Esophagus muscularis mucosa (tissue), 4 donors: ENCODE results near the gene DAG1. TPM values are rescaled to one million over a fixed set of nuclear protein-coding genes. Genes with fewer than 3 reads are reported as not detected.

Experiments used
- DNase-seq: peaks from one replicate; pipeline ENCODE4 v3.0.0-alpha.2; 2017; ENCODE audit errors: extremely low spot score
- H3K27ac ChIP-seq, 4 donors: fragments of 200-600 bp; sonication (generic); replicated peaks in 1 of 4; 1 replicate in 3 of 4; 2 replicates in 1 of 4; pipeline ENCODE4 v1.5.1; 2016 to 2019; ENCODE audit warnings: mild to moderate bottlenecking in 1 of 4
- H3K27me3 ChIP-seq, 4 donors: fragments of 200-600 bp; sonication (generic); one replicate each; pipeline versions ENCODE4 v1.5.1 to v1.6.0; 2016 to 2019
- H3K36me3 ChIP-seq, 4 donors: fragments of 200-600 bp; sonication (generic); one replicate each; pipeline ENCODE4 v1.5.1; 2016 to 2019
- H3K4me1 ChIP-seq, 4 donors: fragments of 200-600 bp; sonication (generic); one replicate each; pipeline ENCODE4 v1.5.1; 2016 to 2019
- H3K4me3 ChIP-seq, 4 donors: fragments of 200-600 bp; sonication (generic); 1 replicate in 2 of 4; 2 replicates in 2 of 4; pipeline ENCODE4 v1.5.1; 2016 to 2019; ENCODE audit warnings: mild to moderate bottlenecking in 4 of 4, moderate library complexity in 1 of 4
- H3K9me3 ChIP-seq, 4 donors: fragments of 200-600 bp; sonication (generic); 1 replicate in 3 of 4; 2 replicates in 1 of 4; pipeline ENCODE4 v1.5.1; 2016 to 2019
- CTCF ChIP-seq, 3 experiments: fragments of 200-600 bp in 2 of 3; fragments of 450-650 bp in 1 of 3; sonication (generic) in 2 of 3; IDR thresholded peaks; one replicate each; pipeline ENCODE4 v1.5.1; 2017 to 2019; ENCODE audit warnings: antibody characterized with exemption in 3 of 3, mild to moderate bottlenecking in 2 of 3, moderate library complexity in 1 of 3
- EP300 ChIP-seq: sonication (generic); formaldehyde crosslinking; IDR thresholded peaks from one replicate; pipeline ENCODE4 v1.6.1; 2017; ENCODE audit warnings: antibody characterized with exemption
- POLR2A ChIP-seq: fragments of 450-650 bp; IDR thresholded peaks from one replicate; pipeline ENCODE4 v1.6.1; 2017; ENCODE audit warnings: antibody characterized with exemption, moderate library complexity, mild to moderate bottlenecking, low read depth
- POLR2AphosphoS5 ChIP-seq, 2 donors: sonication (generic); formaldehyde crosslinking; IDR thresholded peaks; one replicate each; pipeline ENCODE4 v1.6.1; 2017; ENCODE audit warnings: antibody characterized with exemption in 2 of 2
- WGBS: methylation state at CpG from one replicate; pipeline ENCODE4 v1.1.5; 2018; 5-methylcytosine and 5-hydroxymethylcytosine counted together
- intact Hi-C: fragments of 100-400 bp; cut with DNase I; formaldehyde crosslinking; loops from one replicate; pipeline ENCODE4 v1.15.1; 2023
- total RNA-seq, 4 donors: library from RNA; depleted of rRNA; stranded (reverse); fragments of >200 nt; gene quantifications; one replicate each; pipeline versions ENCODE4 v1.1.0 to v1.2.1, GENCODE V29; 2016

Gene DAG1
- total RNA-seq, 4 donors from 2014 or later, result 89.3 to 190 (median 135) TPM

- no peaks in the 10 kb centered on the region for H3K36me3 ChIP-seq
- peaks cover 24 to 62% (median 50%) of the 10 kb centered on the region in 4 donors for H3K4me1 ChIP-seq
- TF ChIP-seq POLR2AphosphoS5 (IDR thresholded peaks at IDR 0.05), result no peak
- no peak for TF ChIP-seq CTCF (IDR thresholded peaks at IDR 0.05)
- no peak for TF ChIP-seq EP300
- TF ChIP-seq POLR2A, result no peak
- H3K4me3 ChIP-seq, result no peak overlapping the region
- peak overlapping the region; percentile 51 to 79 (median 69) for H3K27ac ChIP-seq
- intact Hi-C loops, result no loop called here
- H3K27me3 ChIP-seq, result no peaks in the 10 kb centered on the region
- 75% methylated on average over 2 of the region's 6 CpGs for WGBS
- DNase-seq, result no peak
- no peaks in the 10 kb centered on the region for H3K9me3 ChIP-seq
These were observed 30.2 kb downstream of the DAG1 start for GRCh38 chr3:49500205-49500731.

GRCh38 chr3:49500732-49501609 is 30.9 kb downstream of the DAG1 start:
- no peak for DNase-seq
- TF ChIP-seq CTCF (IDR thresholded peaks at IDR 0.05) (no peak), EP300 (no peak), POLR2A (no peak), POLR2AphosphoS5 (IDR thresholded peaks at IDR 0.05) (peak; percentile 61 to 66)
- Histone ChIP-seq H3K27ac (peak overlapping the region; percentile 51 to 79 (median 69)), H3K4me1 (peaks cover 24 to 55% (median 46%) of the 10 kb centered on the region in 4 donors), H3K27me3 (no peaks in the 10 kb centered on the region), H3K4me3 (no peak overlapping the region), H3K9me3 (no peaks in the 10 kb centered on the region), H3K36me3 (no peaks in the 10 kb centered on the region)
- intact Hi-C loops, result no loop called here
- 43% methylated on average over 7 of the region's 9 CpGs for WGBS

DNA sequence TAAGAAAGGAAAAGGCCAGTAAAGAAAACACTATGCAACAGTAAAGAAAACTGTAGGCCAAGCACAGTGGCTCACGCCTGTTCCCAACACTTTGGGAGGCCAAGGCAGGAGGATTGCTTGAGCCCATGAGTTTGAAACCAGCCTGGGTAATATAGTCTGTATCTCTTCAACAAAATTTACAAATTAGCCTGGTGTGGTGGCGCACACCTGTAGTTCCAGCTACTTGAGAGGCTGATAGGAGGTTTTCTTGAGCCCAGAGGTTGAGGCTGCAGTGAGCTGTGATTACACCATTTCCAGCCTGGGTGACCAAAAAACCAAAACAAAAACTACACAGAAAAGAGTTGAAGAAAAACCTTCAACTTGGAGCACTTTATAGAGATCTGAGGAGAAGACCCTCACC is 31.8 kb downstream of the DAG1 start:
- Histone ChIP-seq H3K36me3 (no peaks in the 10 kb centered on the region), H3K27ac (peak overlapping the region; percentile 51 to 79 (median 69)), H3K27me3 (no peaks in the 10 kb centered on the region), H3K4me3 (no peak overlapping the region), H3K9me3 (no peaks in the 10 kb centered on the region), H3K4me1 (peaks cover 24 to 51% (median 47%) of the 10 kb centered on the region in 4 donors)
- no peak for DNase-seq
- TF ChIP-seq POLR2AphosphoS5 (IDR thresholded peaks at IDR 0.05) (no peak), POLR2A (no peak), EP300 (no peak), CTCF (IDR thresholded peaks at IDR 0.05) (no peak)
- 100% methylated on average over 2 of the region's 2 CpGs for WGBS
- intact Hi-C loops, result no loop called here

- Histone ChIP-seq H3K4me3 (no peak overlapping the region), H3K27me3 (no peaks in the 10 kb centered on the region), H3K9me3 (no peaks in the 10 kb centered on the region), H3K4me1 (peaks cover under 1 to 20% (median 13%) of the 10 kb centered on the region in 4 donors), H3K36me3 (peaks cover 7 to 19% (median 18%) of the 10 kb centered on the region in 4 donors), H3K27ac (peak overlapping the region in 1 of 4 donors; percentile 16)
- 81% methylated on average over 3 of the region's 3 CpGs for WGBS
- no peak for DNase-seq
- TF ChIP-seq EP300 (no peak), CTCF (IDR thresholded peaks at IDR 0.05) (no peak), POLR2A (no peak), POLR2AphosphoS5 (IDR thresholded peaks at IDR 0.05) (no peak)
- intact Hi-C loops, result no loop called here
These were observed 36.8 kb downstream of the DAG1 start for GRCh38 chr3:49506906-49507305.
